Panc1 (cell line): ENCODE data around the gene PLAAT1. TPM values are rescaled to one million over a fixed set of nuclear protein-coding genes. Genes with fewer than 3 reads are reported as not detected.

ENCODE experiments used
- ATAC-seq: fragments of 200-7000 bp; cut with Tn5 transposase; 2 replicates; pipeline ENCODE4 v1.9.1; 2020; ENCODE audit warnings: mild to moderate bottlenecking, moderate library complexity
- BruUV-seq: library from RNA; stranded (reverse); fragments of 400-500 nt; replicated peaks from 2 replicates; lab custom pipeline; 2021; lab: Mats Ljungman, UMichigan
- CTCF ChIA-PET: fragments of 300-600 bp; sonication (Branson Sonifier 250); formaldehyde crosslinking; loops from one replicate; lab custom pipeline; 2022; ENCODE audit warnings: antibody characterized with exemption; lab: Charles Lee
- POLR2A ChIA-PET: fragments of 300-600 bp; sonication (Branson Sonifier 250); formaldehyde crosslinking; loops from one replicate; lab custom pipeline; 2022; ENCODE audit warnings: antibody characterized with exemption; lab: Charles Lee
- DNase-seq: peaks from one replicate; pipeline ENCODE4 v3.0.0-alpha.2; 2010; ENCODE audit warnings: low read depth, low spot score
- H3K27ac ChIP-seq: 2 replicates; pipeline ENCODE4 v1.5.1; 2011; ENCODE audit warnings: mild to moderate bottlenecking, low read length, inconsistent platforms
- H3K27me3 ChIP-seq: fragments of 200-500 bp; sonication (Bioruptor generic); 2 replicates; pipeline ENCODE4 v1.6.0; 2014; ENCODE audit warnings: low read length, inconsistent platforms; ENCODE audit not compliant: control insufficient read depth, insufficient read depth
- H3K36me3 ChIP-seq: fragments of 200-500 bp; sonication (Bioruptor generic); 2 replicates; pipeline ENCODE4 v1.5.1; 2014; ENCODE audit warnings: inconsistent platforms, mild to moderate bottlenecking, low read length, moderate library complexity; ENCODE audit not compliant: control insufficient read depth, insufficient read depth
- H3K4me1 ChIP-seq: 2 replicates; pipeline ENCODE4 v1.5.1; 2011; ENCODE audit warnings: inconsistent platforms, mild to moderate bottlenecking, low read length, moderate library complexity; ENCODE audit not compliant: control insufficient read depth, insufficient read depth
- H3K4me3 ChIP-seq, 2 experiments: 2 replicates each; pipeline ENCODE4 v1.5.1; 2011 to 2012; ENCODE audit warnings: low read depth in 2 of 2, low read length in 2 of 2, mild to moderate bottlenecking in 2 of 2, inconsistent platforms in 1 of 2, moderate library complexity in 1 of 2
- H3K9me3 ChIP-seq: fragments of 200-500 bp; sonication (Bioruptor generic); 2 replicates; pipeline ENCODE4 v1.5.1; 2014; ENCODE audit warnings: low read depth, mild to moderate bottlenecking, inconsistent platforms, low read length, moderate library complexity; ENCODE audit not compliant: control insufficient read depth, insufficient read depth
- POLR2AphosphoS5 ChIP-seq: IDR thresholded peaks from 2 replicates; pipeline ENCODE4 v1.6.1; 2012; ENCODE audit warnings: mild to moderate bottlenecking, low read depth, low read length, moderate library complexity
- SIN3A ChIP-seq: IDR thresholded peaks from 2 replicates; pipeline ENCODE4 v1.6.1; 2012; ENCODE audit warnings: low read depth, mild to moderate bottlenecking, low read length, moderate library complexity, borderline replicate concordance; ENCODE audit not compliant: insufficient read depth
- TCF7L2 ChIP-seq: IDR thresholded peaks from 2 replicates; pipeline ENCODE4 v1.6.1; 2011; ENCODE audit warnings: mild to moderate bottlenecking, low read depth, low read length, inconsistent platforms
- in situ Hi-C: cut with HindIII; loops from 2 replicates; pipeline ENCODE4 v1.10.0; 2016; ENCODE audit warnings: low sequenced_read_pairs, low pct_unique_long_range_greater_than_20kb
- intact Hi-C: fragments of 100-400 bp; cut with micrococcal nuclease; formaldehyde crosslinking; loops from one replicate; pipeline ENCODE4 v1.10.0; 2022; ENCODE audit not compliant: unreplicated experiment
- total RNA-seq: library from RNA; stranded (reverse); gene quantifications from one replicate; pipeline ENCODE4 v1.2.1, GENCODE V29; 2021; ENCODE audit not compliant: unreplicated experiment
- TF ChIP-seq, protein P1 (sequence below), 2 experiments: IDR thresholded peaks; 2 replicates each; pipeline ENCODE4 v1.6.1; 2011 to 2012; ENCODE audit warnings: low read depth in 2 of 2, control low read depth in 1 of 2, low read length in 1 of 2, mild to moderate bottlenecking in 1 of 2, moderate library complexity in 1 of 2; ENCODE audit not compliant: insufficient read depth in 1 of 2
- TF ChIP-seq, protein P2 (sequence below): fragments of 450-650 bp; IDR thresholded peaks from 2 replicates; pipeline ENCODE4 v1.5.1; 2017; ENCODE audit warnings: mild to moderate bottlenecking

The PLAAT1 gene
- total RNA-seq, 1 experiment from 2014 or later: 3.9 TPM

DNA sequence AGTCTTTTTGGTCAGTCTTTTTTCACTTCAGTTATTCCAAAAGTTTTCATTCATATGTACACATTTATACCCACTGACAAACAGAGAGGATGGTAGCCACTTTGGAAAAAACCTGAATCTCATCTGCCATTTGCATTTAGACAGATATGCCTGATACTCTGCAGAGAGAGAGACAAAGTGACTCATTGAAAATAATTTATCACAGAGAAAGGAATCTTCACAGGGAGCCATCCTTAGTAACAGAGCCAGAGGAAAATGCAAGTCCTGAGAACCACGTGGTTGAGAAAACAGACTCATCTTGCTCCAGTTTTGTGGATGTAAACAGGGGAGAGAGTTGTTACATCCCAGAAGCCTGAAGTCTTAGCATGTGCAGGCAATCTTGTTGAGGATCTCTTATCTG is 28.2 kb upstream of the PLAAT1 start:
- no peak for ATAC-seq
- H3K27me3 ChIP-seq: no peaks in the 10 kb centered on the region
- TF ChIP-seq SIN3A: no peak
- TF ChIP-seq, protein P1, sequence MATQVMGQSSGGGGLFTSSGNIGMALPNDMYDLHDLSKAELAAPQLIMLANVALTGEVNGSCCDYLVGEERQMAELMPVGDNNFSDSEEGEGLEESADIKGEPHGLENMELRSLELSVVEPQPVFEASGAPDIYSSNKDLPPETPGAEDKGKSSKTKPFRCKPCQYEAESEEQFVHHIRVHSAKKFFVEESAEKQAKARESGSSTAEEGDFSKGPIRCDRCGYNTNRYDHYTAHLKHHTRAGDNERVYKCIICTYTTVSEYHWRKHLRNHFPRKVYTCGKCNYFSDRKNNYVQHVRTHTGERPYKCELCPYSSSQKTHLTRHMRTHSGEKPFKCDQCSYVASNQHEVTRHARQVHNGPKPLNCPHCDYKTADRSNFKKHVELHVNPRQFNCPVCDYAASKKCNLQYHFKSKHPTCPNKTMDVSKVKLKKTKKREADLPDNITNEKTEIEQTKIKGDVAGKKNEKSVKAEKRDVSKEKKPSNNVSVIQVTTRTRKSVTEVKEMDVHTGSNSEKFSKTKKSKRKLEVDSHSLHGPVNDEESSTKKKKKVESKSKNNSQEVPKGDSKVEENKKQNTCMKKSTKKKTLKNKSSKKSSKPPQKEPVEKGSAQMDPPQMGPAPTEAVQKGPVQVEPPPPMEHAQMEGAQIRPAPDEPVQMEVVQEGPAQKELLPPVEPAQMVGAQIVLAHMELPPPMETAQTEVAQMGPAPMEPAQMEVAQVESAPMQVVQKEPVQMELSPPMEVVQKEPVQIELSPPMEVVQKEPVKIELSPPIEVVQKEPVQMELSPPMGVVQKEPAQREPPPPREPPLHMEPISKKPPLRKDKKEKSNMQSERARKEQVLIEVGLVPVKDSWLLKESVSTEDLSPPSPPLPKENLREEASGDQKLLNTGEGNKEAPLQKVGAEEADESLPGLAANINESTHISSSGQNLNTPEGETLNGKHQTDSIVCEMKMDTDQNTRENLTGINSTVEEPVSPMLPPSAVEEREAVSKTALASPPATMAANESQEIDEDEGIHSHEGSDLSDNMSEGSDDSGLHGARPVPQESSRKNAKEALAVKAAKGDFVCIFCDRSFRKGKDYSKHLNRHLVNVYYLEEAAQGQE (IDR thresholded peaks at IDR 0.05; ENCODE audit: insufficient read depth in 1 of 2, low read depth in 2 of 2, low read length in 1 of 2): no peak
- TF ChIP-seq, protein P2, sequence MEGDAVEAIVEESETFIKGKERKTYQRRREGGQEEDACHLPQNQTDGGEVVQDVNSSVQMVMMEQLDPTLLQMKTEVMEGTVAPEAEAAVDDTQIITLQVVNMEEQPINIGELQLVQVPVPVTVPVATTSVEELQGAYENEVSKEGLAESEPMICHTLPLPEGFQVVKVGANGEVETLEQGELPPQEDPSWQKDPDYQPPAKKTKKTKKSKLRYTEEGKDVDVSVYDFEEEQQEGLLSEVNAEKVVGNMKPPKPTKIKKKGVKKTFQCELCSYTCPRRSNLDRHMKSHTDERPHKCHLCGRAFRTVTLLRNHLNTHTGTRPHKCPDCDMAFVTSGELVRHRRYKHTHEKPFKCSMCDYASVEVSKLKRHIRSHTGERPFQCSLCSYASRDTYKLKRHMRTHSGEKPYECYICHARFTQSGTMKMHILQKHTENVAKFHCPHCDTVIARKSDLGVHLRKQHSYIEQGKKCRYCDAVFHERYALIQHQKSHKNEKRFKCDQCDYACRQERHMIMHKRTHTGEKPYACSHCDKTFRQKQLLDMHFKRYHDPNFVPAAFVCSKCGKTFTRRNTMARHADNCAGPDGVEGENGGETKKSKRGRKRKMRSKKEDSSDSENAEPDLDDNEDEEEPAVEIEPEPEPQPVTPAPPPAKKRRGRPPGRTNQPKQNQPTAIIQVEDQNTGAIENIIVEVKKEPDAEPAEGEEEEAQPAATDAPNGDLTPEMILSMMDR: no peak
- no peak for TF ChIP-seq POLR2AphosphoS5
- TF ChIP-seq TCF7L2: no peak
- in situ Hi-C loops: no loop called here
- intact Hi-C loops: no loop called here
- CTCF ChIA-PET: no interaction called here
- DNase-seq: no peak
- no peak overlapping the region for H3K4me3 ChIP-seq
- H3K4me1 ChIP-seq: no peaks in the 10 kb centered on the region
- BruUV-seq: no TSS peak
- no peak overlapping the region for H3K27ac ChIP-seq
- no peaks in the 10 kb centered on the region for H3K36me3 ChIP-seq
- H3K9me3 ChIP-seq: no peaks in the 10 kb centered on the region
- POLR2A ChIA-PET: no interaction called here

DNA sequence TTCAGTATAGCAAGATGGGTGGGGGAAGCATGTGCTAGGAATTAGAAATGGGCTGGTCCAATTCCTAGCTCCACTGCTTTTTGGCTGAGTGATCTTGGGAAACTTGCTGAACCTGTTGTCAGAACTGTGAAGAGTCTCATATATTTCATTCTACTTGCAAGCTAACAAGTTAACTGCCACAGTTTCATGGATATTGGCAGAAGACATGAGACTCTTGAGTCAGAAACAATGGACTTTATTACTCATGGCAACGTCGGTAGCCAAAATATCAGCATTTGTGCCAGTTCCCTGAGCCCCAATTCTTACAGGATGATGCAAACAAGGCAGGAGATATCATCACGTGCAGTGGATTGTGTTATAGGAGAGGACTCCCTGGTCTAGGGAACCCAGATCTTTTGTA is 26.6 kb upstream of the PLAAT1 start:
- POLR2A ChIA-PET: no interaction called here
- ATAC-seq: no peak
- intact Hi-C loops (no loop called here), in situ Hi-C loops (no loop called here)
- no peak overlapping the region for H3K4me3 ChIP-seq
- no peak for DNase-seq
- no peaks in the 10 kb centered on the region for H3K27me3 ChIP-seq
- TF ChIP-seq SIN3A: no peak
- TF ChIP-seq, protein P1 (IDR thresholded peaks at IDR 0.05; ENCODE audit: insufficient read depth in 1 of 2, low read depth in 2 of 2, low read length in 1 of 2): no peak
- TF ChIP-seq, protein P2: no peak
- no peak for TF ChIP-seq POLR2AphosphoS5
- TF ChIP-seq TCF7L2: no peak
- H3K4me1 ChIP-seq: no peaks in the 10 kb centered on the region
- H3K36me3 ChIP-seq: no peaks in the 10 kb centered on the region
- no peak overlapping the region for H3K27ac ChIP-seq
- BruUV-seq: no TSS peak
- CTCF ChIA-PET: no interaction called here
- H3K9me3 ChIP-seq: no peaks in the 10 kb centered on the region
